ENCODE results near the gene AIMP2. TPM values are rescaled to one million over a fixed set of nuclear protein-coding genes. Genes with fewer than 3 reads are reported as not detected.

Gene AIMP2
- total RNA-seq, 3 donors from 2014 or later: 94.7 to 116 (median 99.7) TPM

DNA sequence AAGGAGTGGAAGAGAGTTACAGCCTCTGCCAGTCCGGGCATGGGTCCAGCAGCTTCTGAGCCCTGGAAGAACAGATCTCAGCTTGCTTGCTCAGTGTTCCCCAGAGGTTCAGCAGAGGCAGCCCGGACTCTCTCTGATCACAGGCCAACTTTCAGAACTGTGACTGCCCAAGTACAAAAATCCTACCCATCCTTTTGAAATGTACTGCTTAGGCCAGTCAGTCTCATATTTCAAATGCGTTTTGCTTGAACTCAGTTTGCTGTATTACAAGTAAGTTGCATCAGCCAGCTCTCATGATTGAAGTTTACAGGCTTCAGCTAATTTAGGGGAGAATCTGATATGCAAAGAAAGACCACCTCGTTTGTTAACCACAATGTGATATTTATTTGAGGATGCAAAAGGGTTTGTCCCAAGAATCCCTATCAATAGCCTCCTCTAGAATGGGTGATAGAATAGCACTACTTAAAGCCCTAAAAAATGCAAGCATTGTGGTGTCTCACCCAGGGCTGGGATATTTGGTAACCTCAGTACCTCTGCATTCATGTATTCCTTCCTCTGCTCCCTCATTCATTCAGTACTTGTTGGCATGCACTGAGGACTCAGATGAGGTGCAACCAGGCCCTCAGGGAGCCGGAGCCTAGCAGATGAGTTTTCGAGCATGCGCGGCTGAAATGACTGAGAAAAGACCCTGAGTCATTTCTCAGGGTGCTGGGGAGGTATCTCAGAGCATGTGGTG, 7.0 kb downstream of the AIMP2 start:
- no peak for ATAC-seq
- Mint-ChIP-seq H3K9me3 (no peaks in the 10 kb centered on the region), H3K4me3 (no peak overlapping the region), H3K27me3 (ENCODE audit: low read depth) (no peaks in the 10 kb centered on the region), H3K4me1 (ENCODE audit: low read depth) (peaks cover 13% of the 10 kb centered on the region), H3K36me3 (ENCODE audit: insufficient read depth) (peaks cover 36% of the 10 kb centered on the region)
- no peak for DNase-seq

DNA sequence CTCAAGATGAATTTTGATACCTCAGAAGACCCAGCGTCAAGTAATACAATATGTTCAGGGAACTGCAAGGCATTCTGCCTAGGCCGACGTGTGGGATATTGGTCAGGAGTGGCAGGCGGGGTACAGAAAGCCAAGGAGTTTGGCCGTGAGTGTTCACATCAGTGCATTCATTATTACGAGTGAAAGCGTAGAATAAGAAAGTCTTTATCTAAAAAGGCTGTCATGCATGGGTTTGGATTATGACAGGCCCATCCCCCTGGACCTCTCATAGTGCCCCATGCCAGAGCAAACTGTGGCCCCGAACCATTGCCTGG, 7.5 kb downstream of the AIMP2 start:
- peaks cover 9% of the 10 kb centered on the region for H3K4me1 Mint-ChIP-seq (ENCODE audit: low read depth)
- no peaks in the 10 kb centered on the region for H3K9me3 Mint-ChIP-seq
- no peak for ATAC-seq
- H3K36me3 Mint-ChIP-seq (ENCODE audit: insufficient read depth): peaks cover 37% of the 10 kb centered on the region
- DNase-seq: no peak
- H3K4me3 Mint-ChIP-seq: no peak overlapping the region
- no peaks in the 10 kb centered on the region for H3K27me3 Mint-ChIP-seq (ENCODE audit: low read depth)

DNA sequence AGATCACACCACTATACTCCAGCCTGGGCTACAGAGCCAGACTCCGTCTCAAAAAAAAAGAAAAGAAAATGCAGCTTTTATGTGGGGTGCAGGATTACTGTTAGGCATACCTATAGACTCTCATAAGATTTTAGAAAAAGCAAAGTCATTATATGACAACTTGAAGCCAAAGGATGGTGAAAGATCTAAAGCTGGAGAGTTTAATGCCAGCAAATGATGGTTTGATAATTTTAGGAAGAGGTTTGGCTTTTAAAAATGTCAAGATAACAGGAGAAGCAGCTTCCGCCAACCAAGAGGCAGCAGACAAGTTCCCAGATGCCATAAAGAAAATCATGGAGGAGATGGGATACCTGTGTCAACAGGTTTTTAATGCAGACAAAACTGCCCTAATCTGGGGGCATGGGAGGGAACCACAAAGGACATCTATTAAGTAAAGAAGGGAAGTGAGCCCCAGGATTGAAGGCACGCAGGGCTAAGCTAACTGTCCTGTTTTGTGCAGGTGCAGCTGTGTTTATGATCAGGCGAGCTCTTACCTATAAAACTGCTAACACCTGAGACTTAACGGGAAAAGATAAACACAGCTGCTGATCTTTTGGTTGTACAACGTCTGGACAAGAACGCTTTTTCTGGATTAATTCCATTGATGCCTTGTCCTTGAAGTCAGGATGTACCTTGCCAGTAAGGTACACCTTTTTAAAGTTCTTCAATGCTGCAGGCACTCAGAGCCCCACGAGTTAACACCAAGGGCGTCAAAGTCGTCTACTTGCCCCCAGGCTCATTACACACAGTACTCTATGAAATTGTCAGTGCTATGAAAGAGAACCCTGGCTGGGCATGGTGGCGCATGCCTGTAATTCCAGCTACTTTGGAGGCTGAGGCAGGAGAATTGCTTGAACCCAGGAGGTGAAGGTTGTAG, 11.6 kb downstream of the AIMP2 start:
- no peak for DNase-seq
- Mint-ChIP-seq H3K27me3 (ENCODE audit: low read depth) (no peaks in the 10 kb centered on the region), H3K36me3 (ENCODE audit: insufficient read depth) (peaks cover 53% of the 10 kb centered on the region), H3K9me3 (no peaks in the 10 kb centered on the region), H3K4me3 (no peak overlapping the region), H3K4me1 (ENCODE audit: low read depth) (peaks cover under 1% of the 10 kb centered on the region)
- no peak for ATAC-seq

DNA sequence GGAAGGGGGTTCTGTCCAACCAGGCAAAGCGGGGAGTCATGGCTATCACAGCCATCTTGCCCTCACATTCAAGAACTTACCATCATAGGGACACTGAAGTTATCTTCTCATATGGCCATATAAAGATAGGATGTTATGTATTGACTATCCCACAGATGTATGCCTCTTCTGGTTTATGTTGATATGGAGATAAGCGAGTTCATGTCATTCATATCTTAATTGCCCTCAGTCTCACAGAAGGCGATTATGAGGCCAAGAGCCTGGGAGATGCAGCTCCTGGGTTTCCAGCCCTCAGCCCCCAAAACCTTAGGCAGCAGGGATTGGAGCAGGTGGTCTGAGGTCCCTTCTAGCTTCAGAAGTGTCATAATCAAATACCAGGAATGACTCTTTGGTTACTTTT, 13.6 kb downstream of the AIMP2 start:
- Mint-ChIP-seq H3K36me3 (ENCODE audit: insufficient read depth) (peaks cover 56% of the 10 kb centered on the region), H3K4me3 (no peak overlapping the region), H3K9me3 (no peaks in the 10 kb centered on the region), H3K4me1 (ENCODE audit: low read depth) (peaks cover 21% of the 10 kb centered on the region), H3K27me3 (ENCODE audit: low read depth) (no peaks in the 10 kb centered on the region)
- no peak for ATAC-seq
- no peak for DNase-seq

DNA sequence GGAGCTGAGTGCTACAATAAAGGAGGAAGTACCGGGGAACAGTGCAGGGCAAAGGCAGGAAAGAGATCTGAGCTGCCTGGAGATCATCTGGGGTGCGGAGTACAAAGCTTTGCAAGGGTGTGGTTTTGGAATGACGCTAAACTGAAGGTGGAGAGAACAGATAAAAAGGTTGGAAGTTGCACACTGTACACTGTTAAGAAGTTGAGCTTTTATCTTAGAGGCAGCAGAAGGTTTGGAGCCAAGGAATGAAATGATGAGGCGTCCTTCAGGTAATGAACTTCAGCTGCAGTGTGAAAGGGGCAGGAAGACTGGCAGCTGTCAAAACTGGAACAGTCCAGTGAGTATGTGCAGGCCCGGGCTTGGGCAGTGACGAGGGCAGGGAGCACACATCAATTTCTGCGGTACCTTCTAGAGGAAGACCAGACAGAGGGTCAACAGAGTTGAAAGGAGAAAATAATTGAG, 14.9 kb downstream of the AIMP2 start:
- H3K4me1 Mint-ChIP-seq (ENCODE audit: low read depth): peaks cover 21% of the 10 kb centered on the region
- H3K27me3 Mint-ChIP-seq (ENCODE audit: low read depth): no peaks in the 10 kb centered on the region
- peaks cover 60% of the 10 kb centered on the region for H3K36me3 Mint-ChIP-seq (ENCODE audit: insufficient read depth)
- no peak overlapping the region for H3K4me3 Mint-ChIP-seq
- ATAC-seq: no peak
- H3K9me3 Mint-ChIP-seq: no peaks in the 10 kb centered on the region
- DNase-seq: no peak

DNA sequence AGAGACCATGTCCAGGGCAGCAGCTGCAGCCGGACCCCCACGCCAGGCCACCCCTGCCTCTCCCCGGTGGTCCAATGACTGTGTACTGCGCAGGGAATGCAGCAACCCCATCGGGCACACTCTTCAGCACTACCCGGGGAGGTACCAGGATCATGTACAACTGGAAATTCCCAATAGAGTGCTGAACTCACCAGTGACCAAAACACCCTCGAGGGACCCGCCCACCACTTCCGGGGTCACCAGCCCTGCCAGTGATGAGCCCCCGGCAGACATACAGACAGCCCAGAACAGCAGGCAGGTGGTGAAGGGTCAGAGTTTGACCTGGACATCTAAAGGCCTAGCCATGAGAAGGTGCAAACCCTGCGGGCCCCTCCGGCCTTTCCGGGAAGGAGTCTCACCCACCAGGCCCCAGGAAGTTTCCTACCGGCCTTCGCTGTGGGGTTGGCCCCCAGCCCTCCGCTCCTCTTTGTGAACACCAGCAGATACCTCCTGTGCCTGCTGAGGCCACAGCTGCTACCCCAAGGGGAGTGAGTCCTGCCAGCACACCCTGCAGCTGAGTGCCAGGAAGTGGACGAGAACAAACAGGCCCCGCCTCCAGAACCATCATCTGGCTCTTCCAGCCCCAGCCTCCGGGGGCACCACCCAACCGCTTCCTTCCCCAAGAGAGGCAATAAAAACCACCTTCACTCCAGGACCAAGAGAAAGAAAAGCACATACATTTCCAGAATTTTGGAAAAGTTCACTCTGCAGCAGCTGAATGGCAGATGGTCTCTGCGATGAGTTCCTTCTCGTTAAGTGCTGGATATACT, 17.1 kb downstream of the AIMP2 start:
- DNase-seq (peak; percentile 52), ATAC-seq (peak; percentile 95 to 98)
- H3K27me3 Mint-ChIP-seq (ENCODE audit: low read depth): no peaks in the 10 kb centered on the region
- peak overlapping the region; percentile 69 for H3K4me3 Mint-ChIP-seq
- peaks cover 21% of the 10 kb centered on the region for H3K4me1 Mint-ChIP-seq (ENCODE audit: low read depth)
- H3K9me3 Mint-ChIP-seq: no peaks in the 10 kb centered on the region
- peaks cover 54% of the 10 kb centered on the region for H3K36me3 Mint-ChIP-seq (ENCODE audit: insufficient read depth)

DNA sequence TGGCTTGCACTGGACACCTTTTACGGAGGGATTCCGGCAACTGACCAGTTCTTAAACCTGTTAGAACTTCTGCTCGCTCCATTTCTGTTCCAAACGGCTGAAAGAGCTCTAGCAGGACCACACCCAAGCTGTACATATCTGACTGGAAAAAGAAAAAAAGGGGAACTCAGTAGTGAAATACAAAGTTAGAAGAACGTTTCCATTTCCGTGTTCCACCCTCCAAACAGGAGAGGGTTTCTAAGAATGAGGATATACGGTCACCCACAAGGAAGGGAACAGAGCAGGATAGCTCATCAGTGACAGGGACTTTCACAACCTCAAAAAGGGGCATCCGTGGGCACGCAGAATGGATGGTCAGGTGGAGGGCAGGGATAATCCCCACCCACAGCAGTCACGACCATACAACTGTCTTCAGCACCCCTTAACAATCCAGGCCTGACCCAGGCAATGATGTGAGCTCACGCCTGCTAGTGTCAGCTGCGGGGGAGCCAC, 17.8 kb downstream of the AIMP2 start:
- DNase-seq: no peak
- Mint-ChIP-seq H3K9me3 (no peaks in the 10 kb centered on the region), H3K4me1 (ENCODE audit: low read depth) (peaks cover 26% of the 10 kb centered on the region), H3K36me3 (ENCODE audit: insufficient read depth) (peaks cover 52% of the 10 kb centered on the region), H3K4me3 (peak overlapping the region; percentile 69), H3K27me3 (ENCODE audit: low read depth) (no peaks in the 10 kb centered on the region)
- ATAC-seq: no peak

DNA sequence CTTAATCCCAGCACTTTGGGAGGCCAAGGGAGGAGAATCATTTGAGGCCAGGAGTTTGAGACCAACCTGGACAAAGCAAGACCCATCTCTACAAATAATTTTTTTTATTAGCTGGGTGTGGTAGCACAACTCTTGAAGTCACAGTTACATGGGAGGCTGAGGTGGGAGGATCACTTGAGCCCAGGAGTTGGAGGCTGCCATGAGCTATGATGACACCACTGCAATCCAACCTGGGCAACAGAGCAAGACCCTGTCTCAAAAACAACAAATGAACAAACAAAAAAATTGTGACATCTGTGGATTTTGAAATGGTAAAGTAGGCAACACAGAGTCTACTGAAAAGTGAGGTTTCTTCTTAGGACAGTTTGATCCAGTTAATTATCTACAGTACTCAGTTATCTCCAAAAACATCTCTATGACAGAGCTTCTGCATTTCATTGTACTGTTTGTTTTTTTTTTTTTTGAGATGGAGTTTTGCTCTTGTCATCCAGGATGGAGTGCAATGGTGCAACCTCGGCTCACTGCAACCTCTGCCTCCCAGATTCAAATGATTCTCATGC, 18.8 kb downstream of the AIMP2 start:
- H3K4me3 Mint-ChIP-seq: no peak overlapping the region
- H3K36me3 Mint-ChIP-seq (ENCODE audit: insufficient read depth): peaks cover 51% of the 10 kb centered on the region
- DNase-seq (no peak), ATAC-seq (no peak)
- peaks cover 30% of the 10 kb centered on the region for H3K4me1 Mint-ChIP-seq (ENCODE audit: low read depth)
- H3K27me3 Mint-ChIP-seq (ENCODE audit: low read depth): no peaks in the 10 kb centered on the region
- no peaks in the 10 kb centered on the region for H3K9me3 Mint-ChIP-seq

DNA sequence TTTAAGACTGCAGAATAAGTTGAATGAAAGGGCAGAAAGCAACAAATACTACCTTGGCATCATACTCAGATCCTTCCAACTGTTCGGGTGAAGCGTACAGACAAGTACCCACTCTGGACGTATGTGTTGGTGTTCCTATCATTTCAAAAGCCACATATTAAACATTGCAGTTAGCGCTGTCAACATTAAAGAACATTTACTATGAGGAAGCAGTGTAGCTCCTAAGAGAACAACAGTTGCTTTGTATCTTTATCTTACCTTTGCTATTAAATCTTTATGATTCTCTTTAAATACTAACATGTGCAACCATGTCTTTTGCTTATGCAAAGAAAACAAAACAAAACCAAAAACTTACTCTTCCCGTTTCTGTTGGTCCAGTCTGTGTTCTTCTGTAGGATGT, 19.5 kb downstream of the AIMP2 start:
- no peaks in the 10 kb centered on the region for H3K27me3 Mint-ChIP-seq (ENCODE audit: low read depth)
- ATAC-seq (no peak), DNase-seq (no peak)
- no peaks in the 10 kb centered on the region for H3K9me3 Mint-ChIP-seq
- H3K36me3 Mint-ChIP-seq (ENCODE audit: insufficient read depth): peaks cover 45% of the 10 kb centered on the region
- peaks cover 32% of the 10 kb centered on the region for H3K4me1 Mint-ChIP-seq (ENCODE audit: low read depth)
- H3K4me3 Mint-ChIP-seq: no peak overlapping the region

DNA sequence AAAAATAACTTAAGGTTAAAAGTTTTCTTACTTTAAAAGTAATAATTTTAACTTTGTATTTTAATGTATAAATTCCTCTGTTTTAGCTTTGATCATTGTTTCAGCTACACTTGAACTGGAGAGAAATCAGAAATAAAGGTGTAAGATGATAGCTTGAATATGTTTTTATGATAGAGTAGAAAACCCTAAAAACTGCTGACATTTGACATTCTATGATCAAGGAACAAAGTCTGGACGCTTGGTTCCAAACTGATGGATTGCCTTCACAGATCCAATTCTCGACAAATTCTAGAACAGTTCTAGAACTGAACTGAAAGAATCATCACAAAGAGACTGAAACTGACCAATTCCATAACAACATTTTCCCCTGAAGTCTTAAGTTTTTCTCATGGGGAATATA, 21.9 kb downstream of the AIMP2 start, which contains the start of gene ANKRD61:
ANKRD61 (plus strand) TSS at position 389 of the 400 bp plus-strand sequence; CDS start at position 389, 0 bp downstream.
- peaks cover 28% of the 10 kb centered on the region for H3K4me1 Mint-ChIP-seq (ENCODE audit: low read depth)
- H3K27me3 Mint-ChIP-seq (ENCODE audit: low read depth): no peaks in the 10 kb centered on the region
- H3K4me3 Mint-ChIP-seq: peak within 1 kb of the TSS; percentile 4
- no peak for ATAC-seq
- peaks cover 47% of the 10 kb centered on the region for H3K36me3 Mint-ChIP-seq (ENCODE audit: insufficient read depth)
- DNase-seq: no peak
- no peaks in the 10 kb centered on the region for H3K9me3 Mint-ChIP-seq

DNA sequence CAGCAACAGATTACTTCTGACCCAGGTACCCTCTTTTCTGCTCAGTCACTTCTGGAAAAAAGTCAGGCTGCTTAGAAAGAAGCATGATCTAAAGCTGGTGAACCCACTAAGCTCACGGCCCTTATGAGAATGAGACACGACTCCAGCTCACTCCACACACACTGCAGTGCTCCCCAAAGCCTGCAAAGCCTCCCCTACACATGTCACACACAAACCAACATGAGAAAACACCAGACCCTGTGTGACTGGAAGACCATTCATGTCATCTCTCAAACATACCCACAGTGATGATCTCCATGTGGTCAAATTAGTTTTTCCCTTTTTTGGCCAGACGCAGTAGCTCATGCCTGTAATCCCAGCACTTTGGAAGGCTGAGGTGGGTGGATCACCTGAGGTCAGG, 22.5 kb downstream of the AIMP2 start:
- peaks cover 45% of the 10 kb centered on the region for H3K36me3 Mint-ChIP-seq (ENCODE audit: insufficient read depth)
- H3K4me1 Mint-ChIP-seq (ENCODE audit: low read depth): peaks cover 23% of the 10 kb centered on the region
- no peaks in the 10 kb centered on the region for H3K27me3 Mint-ChIP-seq (ENCODE audit: low read depth)
- DNase-seq (no peak), ATAC-seq (no peak)
- H3K4me3 Mint-ChIP-seq: peak overlapping the region; percentile 4
- H3K9me3 Mint-ChIP-seq: no peaks in the 10 kb centered on the region

DNA sequence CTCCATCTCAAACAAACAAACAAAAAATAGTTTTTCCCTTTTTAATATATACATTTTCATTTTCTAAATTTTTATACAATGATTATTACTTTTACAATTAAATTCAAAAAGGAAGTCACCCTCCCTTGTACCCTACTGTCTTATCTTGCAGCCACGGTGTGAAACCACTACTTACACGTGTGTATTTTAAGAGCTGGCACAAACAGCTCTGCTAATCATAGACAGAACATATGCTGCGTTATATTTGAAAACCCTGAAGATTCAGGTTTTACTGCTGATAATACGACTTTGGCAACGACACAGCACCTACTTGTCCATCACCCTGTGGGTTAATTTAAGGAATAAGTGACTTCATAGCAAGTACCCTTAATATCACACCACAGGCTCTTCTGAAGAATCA, 23.1 kb downstream of the AIMP2 start:
- H3K27me3 Mint-ChIP-seq (ENCODE audit: low read depth): no peaks in the 10 kb centered on the region
- H3K36me3 Mint-ChIP-seq (ENCODE audit: insufficient read depth): peaks cover 41% of the 10 kb centered on the region
- H3K4me1 Mint-ChIP-seq (ENCODE audit: low read depth): peaks cover 17% of the 10 kb centered on the region
- ATAC-seq (no peak), DNase-seq (no peak)
- no peak overlapping the region for H3K4me3 Mint-ChIP-seq
- no peaks in the 10 kb centered on the region for H3K9me3 Mint-ChIP-seq

DNA sequence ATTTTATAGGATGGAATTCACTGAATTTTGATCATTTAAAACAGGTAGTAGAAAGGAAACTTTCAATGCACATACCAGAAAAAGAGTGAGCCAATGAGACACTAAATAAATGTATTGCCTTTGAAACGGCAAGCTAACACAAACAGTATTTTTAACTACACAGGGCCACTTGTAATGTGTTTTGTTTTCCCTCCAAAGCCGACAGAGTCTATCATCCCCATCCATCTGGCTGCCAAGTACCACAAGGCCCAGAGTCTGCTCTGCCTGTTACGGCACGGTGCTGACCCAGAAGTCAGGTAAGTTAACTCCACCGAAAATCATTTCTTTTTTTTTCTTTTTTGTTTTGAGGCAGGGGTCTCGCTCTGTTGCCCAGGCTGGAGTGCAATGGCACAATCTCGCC, 23.6 kb downstream of the AIMP2 start:
- Mint-ChIP-seq H3K27me3 (ENCODE audit: low read depth) (no peaks in the 10 kb centered on the region), H3K9me3 (no peaks in the 10 kb centered on the region), H3K4me1 (ENCODE audit: low read depth) (peaks cover 12% of the 10 kb centered on the region), H3K4me3 (no peak overlapping the region), H3K36me3 (ENCODE audit: insufficient read depth) (peaks cover 36% of the 10 kb centered on the region)
- no peak for ATAC-seq
- DNase-seq: no peak

DNA sequence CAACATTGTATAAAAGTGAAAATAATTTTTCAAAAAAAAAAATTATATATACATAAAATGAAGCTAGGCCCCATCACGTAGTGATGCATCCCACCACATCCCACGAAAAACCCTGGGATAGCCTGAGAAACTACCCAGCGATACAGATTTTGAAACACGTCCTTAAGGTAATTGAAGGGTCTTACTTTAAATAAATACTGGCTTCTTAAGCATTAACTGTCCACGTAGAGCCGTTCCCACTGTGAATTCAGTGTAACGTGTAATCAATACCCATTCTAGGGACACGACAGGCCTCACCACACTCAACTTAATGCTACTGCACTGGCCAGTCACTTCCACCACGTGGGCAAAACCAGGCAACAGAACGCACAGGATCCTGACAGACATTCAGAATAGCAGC, 26.1 kb downstream of the AIMP2 start:
- no peaks in the 10 kb centered on the region for H3K27me3 Mint-ChIP-seq (ENCODE audit: low read depth)
- DNase-seq: no peak

More for the DNA sequence above, 26.1 kb downstream of the AIMP2 start:
- Mint-ChIP-seq H3K4me3 (no peak overlapping the region), H3K4me1 (ENCODE audit: low read depth) (peaks cover 12% of the 10 kb centered on the region), H3K36me3 (ENCODE audit: insufficient read depth) (peaks cover 27% of the 10 kb centered on the region), H3K9me3 (no peaks in the 10 kb centered on the region)
- ATAC-seq: no peak
